HG02981 (cell line): ENCODE results near the gene SIRPG.
"Not testable (repeated sequence)": the region's sequence is repeated elsewhere in the genome, so short reads cannot be mapped to it uniquely, and the experiment has no call there.

ENCODE experiments used
- ATAC-seq: cut with Tn5 transposase; IDR thresholded peaks from one replicate; pipeline ENCODE4 v1.9.1; 2021; ENCODE audit warnings: mild to moderate bottlenecking, moderate library complexity; ENCODE audit not compliant: unreplicated experiment

The SIRPG gene

DNA sequence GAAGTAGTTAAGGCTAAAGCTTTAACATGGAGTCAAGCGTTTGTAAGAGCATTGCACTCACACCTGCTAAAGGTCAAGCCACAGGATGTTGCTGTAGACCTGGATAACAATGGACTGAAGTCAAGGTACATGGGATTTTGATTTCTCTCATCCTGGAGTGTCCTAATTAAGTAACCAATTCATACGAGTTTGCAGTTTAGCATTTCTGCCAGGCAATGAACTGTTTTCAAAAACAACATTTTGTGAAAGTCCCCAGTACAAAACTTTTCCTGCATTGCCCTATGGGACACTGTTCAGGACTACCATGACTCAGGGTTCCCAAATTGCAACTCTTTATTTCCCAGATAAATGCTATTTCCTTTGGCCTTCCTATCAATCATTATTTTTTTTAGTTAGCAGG, 20.4 kb downstream of the SIRPG start:
- ATAC-seq, result no peak

DNA sequence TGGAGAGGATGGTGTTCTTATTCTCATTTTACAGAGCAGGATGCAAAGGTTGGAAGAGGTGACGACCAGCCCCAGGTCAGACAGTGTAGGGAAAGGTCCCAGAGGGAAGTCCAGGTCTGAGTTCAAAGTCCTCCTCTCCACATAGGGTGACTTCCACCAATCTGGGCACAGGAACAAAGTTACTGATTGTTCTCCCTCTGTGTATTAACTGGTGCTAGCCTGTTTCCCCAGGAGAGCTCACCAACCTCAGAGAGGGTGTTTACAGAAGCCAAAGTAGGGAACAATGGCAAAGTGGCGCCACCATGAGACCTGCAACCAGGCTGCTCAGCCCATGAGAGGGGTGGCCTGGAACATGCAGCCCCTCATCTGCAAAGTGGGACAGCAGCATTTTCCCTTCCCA, 21.0 kb downstream of the SIRPG start:
- no peak for ATAC-seq

DNA sequence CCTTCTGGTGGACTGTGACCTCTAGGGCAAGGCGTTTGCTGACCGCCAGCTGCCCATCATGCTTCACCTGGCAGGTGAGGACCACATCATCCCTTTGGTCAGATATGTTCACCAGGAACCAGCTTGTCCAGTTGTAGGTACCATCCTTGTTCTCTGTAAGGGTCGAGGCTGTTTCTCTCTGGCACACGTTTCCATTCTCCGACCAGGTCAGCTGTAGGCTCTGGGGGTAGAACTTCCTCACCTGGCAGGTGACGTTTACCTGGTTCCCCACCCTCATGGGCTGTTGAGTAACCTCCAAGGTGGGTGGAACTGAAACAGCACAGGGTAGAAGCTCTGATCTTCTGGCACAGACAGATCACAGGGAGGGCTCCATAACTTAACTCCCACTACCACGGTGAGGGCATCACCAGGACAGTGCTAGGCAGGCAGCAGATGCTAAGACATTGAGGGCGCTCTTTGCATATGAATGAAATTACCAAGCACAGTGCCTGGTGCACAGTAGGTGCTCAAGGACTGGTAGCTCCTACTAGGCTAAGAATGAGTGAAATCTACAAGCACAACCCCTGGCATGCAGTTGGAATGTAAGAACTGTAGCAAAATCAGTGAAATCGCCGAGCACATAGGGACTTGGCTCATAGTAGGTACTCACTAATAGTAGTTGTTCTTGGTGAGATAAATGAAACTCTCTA, 22.1 kb downstream of the SIRPG start:
- ATAC-seq, result no peak

DNA sequence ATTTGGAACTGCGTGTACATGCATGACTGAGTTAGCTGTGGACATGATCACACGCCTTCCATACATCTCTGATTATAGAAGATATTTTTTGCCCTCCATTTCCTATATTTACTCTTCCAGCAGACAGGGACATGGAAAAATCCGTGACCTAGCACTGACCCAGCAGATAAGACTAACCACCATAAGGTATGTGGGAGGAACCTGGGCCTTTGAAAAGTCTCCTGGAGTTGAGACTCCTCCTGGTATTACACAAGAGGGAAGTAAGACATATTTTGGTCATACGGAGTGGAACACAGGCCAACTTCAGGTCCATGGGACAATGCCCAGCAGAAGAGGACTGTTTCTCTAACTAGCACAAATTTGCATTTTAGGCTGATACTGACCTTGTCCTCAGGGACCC, 24.0 kb downstream of the SIRPG start:
- no peak for ATAC-seq

DNA sequence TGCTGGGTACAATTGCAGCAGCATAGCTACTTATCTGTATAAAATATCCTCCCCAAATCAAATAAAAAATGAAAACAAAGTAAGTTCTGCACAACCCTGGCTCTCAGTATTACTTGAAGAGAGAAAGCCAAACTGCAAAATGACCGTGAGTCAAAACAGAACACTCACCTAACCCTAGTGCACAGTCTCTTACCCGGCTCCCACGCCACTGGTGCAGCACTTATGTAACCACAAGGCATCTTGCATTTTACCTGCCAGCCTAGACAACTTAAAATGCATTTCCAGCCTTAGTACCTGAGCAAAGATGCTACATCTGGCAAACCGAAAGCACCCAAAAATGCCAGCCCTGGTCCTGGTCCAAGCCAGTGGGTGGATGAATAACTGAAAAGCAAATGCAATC, 25.4 kb downstream of the SIRPG start:
- no peak for ATAC-seq

DNA sequence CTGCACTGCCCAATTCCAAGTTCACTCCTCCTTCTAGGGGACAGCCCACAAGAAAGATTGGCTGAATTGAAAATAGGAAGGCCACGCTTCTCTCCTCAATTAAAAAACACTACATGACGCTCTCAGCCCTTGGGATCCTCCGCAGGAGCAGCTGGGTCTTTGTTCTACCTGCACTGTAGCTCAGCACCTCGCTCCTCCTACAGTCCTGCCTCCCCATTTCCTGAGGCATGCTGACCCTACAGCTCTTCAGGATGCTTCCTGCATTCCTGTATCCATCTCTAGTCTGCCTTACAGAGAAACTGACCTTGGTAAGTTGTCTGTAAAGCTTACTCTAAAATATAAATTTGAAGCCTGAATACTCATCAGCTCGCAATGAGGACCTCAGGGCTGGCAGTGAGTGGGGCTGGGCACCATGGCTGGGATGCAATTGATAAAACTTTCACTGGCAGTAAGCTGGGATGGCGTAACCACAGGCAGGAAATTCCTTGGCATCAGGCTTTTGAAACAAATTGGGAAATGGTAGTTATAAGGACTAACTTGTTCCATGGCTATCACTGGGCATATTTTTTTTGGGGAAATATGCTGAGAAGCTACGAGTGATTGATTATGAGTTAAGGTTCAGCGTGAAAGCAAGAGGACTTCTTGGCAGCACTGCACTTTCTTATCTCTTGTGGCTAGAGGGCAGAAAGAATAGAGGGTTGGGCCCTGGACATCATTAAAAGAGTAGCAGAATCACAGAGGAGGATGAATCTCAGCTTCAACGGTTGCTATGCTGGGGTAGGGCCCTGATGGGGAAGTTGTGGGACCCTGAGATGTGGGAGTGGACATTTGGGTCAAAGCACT, 26.0 kb downstream of the SIRPG start:
- ATAC-seq, result no peak

DNA sequence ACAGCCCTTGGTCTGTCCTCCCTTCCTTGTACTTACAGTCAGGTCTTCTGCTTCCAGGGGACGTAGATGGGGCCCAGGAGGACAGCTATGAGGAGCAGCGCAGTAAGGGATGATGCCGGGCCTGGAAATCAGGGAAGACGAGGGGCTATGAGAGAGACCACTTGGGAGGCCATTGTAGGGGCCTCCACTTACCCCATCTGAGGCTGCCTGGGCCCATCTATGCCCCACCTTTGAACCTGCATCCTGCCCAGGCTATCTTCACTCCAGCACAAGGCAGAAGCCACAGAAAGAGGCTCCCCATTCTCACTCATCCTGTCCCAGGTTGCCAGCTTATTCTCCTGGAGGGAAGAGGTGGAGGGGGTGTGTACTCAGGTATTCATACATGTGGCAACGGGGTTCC, 27.4 kb downstream of the SIRPG start:
- no peak for ATAC-seq

DNA sequence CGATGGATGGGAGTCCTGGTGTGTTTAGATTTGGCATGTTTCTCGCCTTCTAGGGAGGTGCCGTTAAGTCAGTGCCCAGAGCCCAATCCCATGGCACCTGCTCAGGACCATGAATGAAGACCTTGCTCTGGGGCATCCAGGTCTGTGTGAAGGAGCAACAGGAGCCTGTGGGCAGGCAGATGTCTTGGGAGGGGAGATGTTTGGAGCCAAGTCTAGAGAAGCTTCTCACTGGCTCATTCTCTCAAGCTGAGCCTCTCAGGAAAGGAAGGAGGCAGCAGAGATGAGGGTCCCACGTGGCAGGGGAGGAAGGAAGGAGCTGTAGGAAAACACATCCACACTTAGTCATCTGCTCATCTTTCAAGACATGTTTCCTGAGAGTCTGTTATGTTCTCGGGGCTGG, 28.3 kb downstream of the SIRPG start:
- ATAC-seq, result no peak

DNA sequence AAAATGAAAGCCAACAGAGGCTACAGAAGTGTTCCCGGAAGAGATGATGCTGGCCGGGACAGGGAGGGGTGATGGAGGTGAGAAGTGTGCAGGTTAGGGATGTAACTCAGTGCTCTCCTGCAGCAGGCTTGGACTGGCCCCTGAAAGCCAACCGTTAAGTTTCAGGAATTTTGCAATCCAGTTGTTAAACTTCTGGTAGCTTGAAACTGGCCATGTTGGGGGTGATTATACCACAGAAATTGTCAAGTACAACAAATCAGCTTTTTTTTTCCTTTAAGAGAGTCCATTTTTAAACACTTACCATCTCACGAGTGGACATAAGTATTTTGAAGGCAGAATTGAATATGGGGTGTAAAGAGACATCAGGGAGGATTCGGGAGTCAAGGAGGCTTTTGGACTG, 29.0 kb downstream of the SIRPG start:
- ATAC-seq, result no peak

DNA sequence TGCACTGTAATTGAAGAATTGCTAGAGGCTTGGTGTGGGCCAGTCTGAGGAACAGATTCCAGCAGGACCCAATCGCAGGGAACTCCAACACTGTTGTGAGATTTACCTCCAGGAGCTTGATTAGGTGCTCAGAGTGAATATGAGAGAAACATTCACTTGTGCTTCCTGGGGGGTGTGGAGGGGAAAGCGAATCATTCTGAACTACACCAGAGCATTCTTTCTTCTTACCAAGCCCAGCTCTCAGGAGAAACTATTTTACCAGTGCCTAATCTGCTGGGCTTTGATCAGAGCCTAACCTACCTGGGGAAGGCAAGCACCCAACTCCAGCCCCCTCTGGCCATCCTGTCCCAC, 30.4 kb downstream of the SIRPG start:
- ATAC-seq, result no peak

DNA sequence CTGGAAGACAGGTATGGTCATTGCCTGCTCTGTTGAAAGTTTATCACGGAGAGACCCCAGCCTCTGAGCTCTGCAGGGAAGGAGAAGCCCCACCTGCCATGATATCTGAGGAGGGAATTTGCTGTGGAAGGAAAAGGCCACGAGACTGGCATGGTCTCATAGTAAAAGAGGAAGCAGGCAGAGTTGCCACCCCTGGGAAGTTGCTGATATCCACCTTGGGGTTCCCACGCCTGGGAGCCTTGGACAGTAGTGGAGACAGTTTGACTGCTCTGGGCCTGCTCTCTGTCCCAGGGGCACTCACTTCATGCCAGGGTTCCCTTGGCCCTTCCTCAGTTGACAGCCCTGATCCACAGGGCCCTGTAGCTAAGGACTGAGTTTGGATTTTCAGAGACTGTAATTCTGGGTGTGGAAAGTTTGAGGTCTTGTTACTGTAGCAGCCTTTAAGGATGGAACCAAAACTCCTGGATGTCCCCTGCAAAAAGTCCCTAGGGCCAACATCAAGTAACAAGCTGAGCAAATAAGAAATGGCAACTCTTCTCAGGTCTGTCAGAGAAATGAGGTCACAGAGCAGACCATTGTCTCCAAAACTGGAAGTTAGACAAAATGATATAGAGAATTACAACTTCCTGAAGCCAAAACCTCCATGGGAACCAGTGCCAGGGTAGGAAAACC, 30.9 kb downstream of the SIRPG start:
- no peak for ATAC-seq

DNA sequence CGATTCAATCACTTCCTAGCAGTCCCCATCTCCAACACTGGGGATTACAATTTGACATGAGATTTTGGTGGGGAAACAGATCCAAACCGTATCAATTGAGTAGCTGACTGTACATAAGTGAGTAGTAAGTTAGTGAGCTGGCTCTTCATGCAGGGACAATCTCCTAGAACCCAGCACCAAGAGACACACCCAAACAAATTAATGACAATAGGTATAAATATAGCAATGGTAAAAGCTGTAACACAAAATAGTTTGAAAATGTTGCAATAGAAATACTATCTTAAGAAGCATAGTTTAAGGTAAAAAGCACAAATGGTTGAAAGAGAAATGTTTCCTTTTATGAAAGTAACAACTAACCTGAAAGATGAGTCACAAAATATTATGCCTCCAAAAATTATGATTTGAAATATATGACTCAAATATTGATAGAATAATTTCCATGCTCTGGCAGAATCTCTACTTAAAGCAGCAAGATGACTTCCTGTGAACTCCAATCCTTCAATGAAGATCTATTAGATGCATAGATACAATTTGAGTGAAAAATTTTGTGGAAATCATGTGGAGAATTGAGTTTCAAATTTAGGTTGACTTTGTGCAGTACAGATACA, 32.4 kb downstream of the SIRPG start:
- no peak for ATAC-seq

DNA sequence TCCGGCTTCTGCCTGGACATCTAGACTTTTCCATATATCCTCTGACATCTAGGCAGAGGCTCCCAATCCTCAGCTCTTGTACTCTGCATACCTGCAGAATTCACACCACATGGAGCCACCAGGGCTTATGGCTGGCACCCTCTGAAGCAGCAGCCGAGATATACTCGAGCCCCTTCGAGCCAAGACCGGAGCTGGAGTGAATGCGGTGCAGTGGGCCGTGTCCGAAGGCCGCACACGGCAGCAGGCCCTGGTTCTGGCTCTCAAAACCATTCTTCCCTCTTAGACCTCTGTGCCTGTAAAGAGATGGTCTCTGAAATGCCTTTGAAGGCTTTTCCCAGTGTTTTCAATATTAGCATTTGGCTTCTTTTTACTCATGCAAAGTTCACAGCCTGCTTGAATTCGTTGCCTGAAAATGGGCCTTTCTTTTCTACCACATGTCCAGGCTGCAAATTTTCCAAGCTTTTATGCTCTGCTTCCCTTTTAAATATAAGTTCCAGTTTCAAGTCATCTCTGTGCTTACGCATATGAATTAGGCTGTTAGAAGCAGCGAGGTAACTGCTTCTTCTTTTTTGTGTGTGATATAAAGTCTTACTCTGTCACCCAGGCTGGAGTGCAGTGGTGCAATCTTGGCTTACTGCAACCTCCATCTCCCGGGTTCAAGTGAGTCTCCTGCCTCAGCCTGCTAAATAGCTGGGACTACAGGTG, 33.9 kb downstream of the SIRPG start:
- ATAC-seq, result no peak

DNA sequence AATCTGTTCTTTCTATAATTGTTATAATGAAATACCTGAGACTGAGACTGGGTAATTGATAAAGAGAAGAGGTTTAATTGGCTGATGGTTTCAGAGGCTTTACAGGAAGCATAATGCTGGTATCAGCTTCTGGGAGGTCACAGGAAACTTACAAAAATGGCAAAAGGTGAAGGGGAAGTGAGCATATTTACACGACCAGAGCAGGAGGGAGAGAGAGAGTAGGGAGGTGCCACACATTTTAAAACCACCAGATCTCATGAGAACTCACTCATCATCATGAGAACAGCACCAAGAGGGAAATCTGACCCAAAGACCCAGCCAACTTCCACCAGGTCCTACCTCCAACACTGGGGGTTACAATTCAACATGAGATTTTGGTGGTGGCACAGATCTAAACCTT, 35.1 kb downstream of the SIRPG start:
- ATAC-seq, result no peak

DNA sequence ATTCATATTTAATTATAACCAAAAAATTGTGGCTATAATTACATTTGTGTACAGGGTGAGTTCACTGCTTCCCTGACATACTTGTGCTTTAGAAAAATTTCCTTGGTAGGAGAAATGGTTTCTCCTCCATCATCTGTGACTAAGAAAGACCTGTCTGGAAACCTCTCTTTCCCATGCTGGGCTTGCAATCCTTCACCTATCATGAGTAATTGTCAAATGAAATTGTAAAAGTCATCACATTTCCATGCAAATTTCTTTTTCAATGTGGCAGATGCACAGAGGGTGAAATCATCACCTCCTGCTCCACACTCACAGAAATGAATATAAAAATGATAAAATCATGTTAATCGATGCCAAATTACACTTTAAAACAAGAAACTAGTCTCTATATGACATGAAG, 36.3 kb downstream of the SIRPG start:
- ATAC-seq, result no peak

DNA sequence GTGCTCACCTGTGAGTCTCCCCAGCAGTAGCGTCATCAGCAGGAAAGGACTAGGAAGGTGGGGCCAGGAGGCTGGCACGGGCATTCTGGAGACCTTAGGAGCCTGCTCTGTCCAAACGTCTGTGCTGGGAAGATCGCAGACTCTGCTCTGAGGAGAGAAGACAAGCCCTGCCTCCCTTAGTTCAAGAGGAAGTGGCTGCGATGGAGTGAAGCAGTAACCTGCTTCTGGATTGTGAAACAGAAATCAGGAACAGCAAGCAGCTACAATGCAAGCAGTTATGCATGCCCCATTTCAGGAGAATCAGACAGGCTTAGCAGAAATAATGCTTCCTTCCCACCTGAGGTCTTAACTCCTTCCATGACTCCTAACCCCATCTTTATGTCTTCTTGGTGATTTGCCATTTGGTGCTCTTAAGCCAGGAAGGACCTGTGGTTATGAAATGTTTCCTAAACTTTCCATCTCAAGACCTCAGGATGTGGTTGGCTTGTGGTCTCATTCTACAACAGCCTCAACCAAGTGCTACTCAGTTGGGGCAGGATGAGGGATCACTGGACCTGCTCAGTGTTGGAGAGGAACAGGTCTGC, 37.6 kb downstream of the SIRPG start, which contains the start of gene SIRPB1:
Gene SIRPB1, minus strand, starts transcription at position 149 of the 584 bp plus-strand sequence. Its CDS starts 65 bp downstream, at position 84.
- no peak for ATAC-seq

DNA sequence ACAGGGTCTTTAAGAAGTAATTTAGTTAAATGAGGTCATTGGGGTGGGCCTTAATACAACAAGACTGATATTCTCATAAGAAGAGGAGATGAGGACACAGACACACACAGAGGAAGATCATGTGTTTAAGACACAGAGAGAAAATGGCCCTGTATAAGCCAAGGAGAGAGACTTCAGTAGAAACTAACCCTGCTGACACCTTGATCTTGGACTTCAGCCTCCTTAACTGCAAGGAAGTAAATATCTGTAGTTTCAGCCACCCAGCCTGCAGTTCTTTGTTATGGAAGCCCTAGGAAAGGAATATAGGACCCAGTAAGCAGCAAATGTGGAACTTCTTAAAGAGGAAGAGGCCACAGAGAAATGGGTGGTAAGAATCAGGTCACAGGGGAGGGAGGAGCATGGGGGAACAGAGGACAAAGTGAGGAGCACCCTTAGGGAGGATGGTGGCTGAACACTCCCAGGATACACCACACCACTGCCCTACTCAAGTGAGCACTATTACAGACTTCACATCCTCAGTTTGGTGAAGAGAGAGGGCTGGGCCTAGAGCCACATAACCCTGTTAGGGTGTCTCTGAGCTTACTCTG, 38.5 kb downstream of the SIRPG start:
- ATAC-seq, result no peak

DNA sequence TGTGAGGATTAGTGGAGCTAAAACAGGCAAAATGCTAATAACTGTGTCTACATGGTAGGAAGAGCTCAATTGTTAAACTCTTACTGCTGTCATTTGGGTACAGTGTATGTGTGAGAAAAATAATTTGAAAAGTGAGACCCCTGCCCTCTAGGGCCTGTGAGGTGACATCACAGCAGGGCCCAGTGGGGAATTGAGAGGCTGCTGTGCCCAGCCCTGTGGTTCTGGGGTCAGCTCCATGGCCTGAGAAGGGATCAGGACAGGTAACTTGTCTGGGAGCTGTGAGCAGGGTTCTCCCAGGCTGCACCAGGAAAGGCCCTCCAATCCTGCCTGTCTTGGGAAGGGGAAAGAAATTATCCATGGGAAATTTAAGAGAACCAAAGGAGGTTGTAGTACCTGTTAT, 39.1 kb downstream of the SIRPG start:
- ATAC-seq, result no peak

DNA sequence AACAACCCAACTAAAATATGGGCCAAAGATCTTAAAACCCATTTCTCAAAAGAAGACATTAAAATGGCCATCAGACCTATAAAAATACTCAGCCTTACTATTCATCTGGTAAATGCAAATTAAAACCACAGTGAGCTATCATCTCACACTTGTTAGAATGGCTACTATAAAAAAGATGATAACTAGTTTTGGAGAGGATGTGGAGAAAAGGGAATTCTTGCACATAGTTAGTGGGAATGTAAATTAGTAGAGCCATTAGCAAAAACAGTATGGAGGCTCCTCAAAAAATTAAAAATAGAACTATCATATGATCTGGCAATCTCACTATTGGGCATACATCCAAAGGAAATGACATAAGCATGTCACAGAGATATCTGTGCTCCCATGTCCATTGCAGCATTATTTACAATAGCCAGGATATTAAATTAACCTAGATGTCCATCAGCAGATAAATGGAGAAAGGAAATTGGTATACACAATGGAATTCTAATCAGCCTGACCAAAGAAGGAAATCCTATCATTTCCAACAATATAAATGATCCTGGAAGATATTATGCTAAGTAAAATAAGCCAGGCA, 40.6 kb downstream of the SIRPG start:
- no peak for ATAC-seq

DNA sequence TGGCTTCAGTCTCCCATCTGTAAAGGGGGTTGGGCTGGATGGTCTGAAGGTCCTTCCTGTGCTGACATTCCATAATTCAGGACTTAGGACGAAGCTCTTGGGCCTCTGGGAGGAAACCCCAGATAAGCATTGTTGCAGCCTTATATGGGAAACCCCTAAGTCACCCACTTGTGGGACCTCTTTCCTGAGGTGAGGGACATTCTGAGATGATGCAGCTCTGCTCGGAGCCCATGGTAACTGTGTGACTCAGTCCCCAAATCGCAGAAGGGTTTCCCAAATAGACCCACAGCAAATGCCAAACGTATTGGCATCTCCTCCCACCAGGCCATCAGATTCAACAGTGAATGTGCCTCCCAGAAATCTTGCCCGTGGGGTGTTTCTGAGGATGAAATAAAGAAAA, 47.2 kb downstream of the SIRPG start:
- ATAC-seq, result not testable (repeated sequence)
